LNCaP clone FGC (cell line): ENCODE data around the gene GTPBP1.

Source experiments
- DNase-seq: peaks from one replicate; pipeline ENCODE4 v3.0.0-alpha.2; 2011; ENCODE audit warnings: low read depth
- H3K4me3 ChIP-seq: 2 replicates; pipeline ENCODE4 v1.5.1; 2011; ENCODE audit warnings: mild to moderate bottlenecking, low read depth, low read length, control low read depth
- CTCF ChIP-seq: IDR thresholded peaks from 2 replicates; pipeline ENCODE4 v1.5.1; 2012; ENCODE audit warnings: mild to moderate bottlenecking; ENCODE audit not compliant: control insufficient read depth, insufficient read depth; ENCODE audit errors: extremely low read depth

The GTPBP1 gene

GRCh38 chr22:38704654-38705234 lies 1.0 kb upstream of the GTPBP1 start:
- no peak for TF ChIP-seq CTCF
- DNase-seq, result no peak
- H3K4me3 ChIP-seq, result peak overlapping the region; percentile 34

- H3K4me3 ChIP-seq, result peak overlapping the region; percentile 78
- DNase-seq, result no peak
- no peak for TF ChIP-seq CTCF
Measured at GRCh38 chr22:38706101-38706900, 557 bp downstream of the GTPBP1 start.

- no peak for TF ChIP-seq CTCF
- no peak for DNase-seq
- peak overlapping the region; percentile 78 for H3K4me3 ChIP-seq
Measured at GRCh38 chr22:38706901-38707195, 1.1 kb downstream of the GTPBP1 start.

- DNase-seq, result peak; percentile 73
- TF ChIP-seq CTCF, result no peak
- H3K4me3 ChIP-seq, result peak overlapping the region; percentile 78
Measured at GRCh38 chr22:38707346-38707745, 1.6 kb downstream of the GTPBP1 start.

GRCh38 chr22:38707984-38708383 lies 2.2 kb downstream of the GTPBP1 start:
- H3K4me3 ChIP-seq, result peak overlapping the region; percentile 78
- DNase-seq, result no peak

GRCh38 chr22:38709306-38709705 lies 3.6 kb downstream of the GTPBP1 start:
- no peak for TF ChIP-seq CTCF
- no peak for DNase-seq
- no peak overlapping the region for H3K4me3 ChIP-seq

More at GRCh38 chr22:38707984-38708383, 2.2 kb downstream of the GTPBP1 start:
- TF ChIP-seq CTCF, result no peak
